GM19467 (cell line): ENCODE measurements around the gene RICTOR.

Experiments used
- ATAC-seq: cut with Tn5 transposase; IDR thresholded peaks from one replicate; pipeline ENCODE4 v1.9.1; 2021; ENCODE audit warnings: mild to moderate bottlenecking, moderate library complexity; ENCODE audit not compliant: unreplicated experiment

The RICTOR gene

DNA sequence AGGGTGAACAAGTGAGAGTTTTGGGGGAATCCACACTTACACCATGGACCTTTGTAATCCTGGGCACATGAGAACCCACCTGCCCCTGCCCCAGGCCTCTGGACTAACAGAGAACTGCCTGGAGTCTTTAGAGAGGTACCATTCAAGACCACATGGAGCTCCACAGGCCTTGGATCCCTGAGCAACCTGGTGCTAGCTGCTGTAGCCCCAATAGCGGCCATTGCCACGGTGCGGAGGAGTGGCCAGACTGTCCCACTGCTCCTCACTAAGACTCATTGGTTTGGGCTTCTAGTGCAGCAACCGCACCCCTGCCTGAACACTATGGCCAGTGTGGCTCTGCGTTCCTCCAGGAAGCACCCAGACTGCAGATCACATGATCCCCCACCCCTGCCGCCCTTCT lies 182.6 kb downstream of the RICTOR start:
- no peak for ATAC-seq

DNA sequence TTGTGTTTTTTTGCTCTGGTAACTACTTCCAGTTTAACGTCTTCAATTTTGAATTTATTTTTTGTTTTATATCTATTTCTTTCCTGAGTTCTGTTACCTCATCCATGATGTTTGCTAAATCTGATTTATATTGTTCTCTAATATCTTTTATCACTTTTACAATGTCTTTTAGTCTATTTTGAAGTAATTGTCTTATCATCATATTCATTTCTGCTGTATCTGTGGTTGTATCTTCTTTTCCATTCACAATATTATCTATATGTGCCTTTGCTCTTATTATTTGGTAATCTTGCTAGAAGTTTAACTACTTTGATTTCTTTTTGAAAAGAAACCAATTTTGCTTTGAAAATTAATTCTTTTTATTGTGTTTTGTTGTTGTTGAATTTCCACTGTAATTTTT lies 184.8 kb downstream of the RICTOR start:
- no peak for ATAC-seq

DNA sequence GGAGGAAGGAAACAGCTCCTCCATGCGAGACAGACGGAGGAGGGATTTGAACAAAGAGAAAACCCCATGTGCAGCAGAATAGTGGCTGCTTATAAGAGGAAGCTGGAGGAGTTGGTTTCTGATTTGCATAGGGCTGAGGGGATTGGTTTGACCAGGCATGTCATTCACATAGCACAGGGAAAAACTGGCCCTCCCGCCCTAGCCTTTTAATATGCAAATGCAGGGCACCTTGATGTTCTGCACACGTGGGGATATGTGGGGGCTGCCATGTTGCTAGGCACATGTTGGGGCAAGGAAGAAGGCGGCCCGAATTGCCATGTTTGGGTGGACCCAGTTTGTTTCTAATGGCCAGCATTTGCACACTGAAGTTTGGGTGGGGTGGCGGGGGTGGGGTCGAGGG lies 186.2 kb downstream of the RICTOR start:
- ATAC-seq: no peak
